H1 (cell line): ENCODE measurements around the gene KCP. TPM values are rescaled to one million over a fixed set of nuclear protein-coding genes. Genes with fewer than 3 reads are reported as not detected.

Experiments used
- BACH1 ChIP-seq: IDR thresholded peaks from 2 replicates; pipeline ENCODE4 v1.6.1; 2012; ENCODE audit warnings: low read length, improper control_type of control experiment
- CBX8 ChIP-seq: fragments of 300-800, 300-1000 bp; sonication (generic); IDR thresholded peaks from 2 replicates; pipeline ENCODE4 v1.7.1; 2016; ENCODE audit warnings: low read depth, low read length, borderline replicate concordance
- CTCF ChIP-seq, 3 experiments: IDR thresholded peaks; 1 replicate in 2 of 3; 2 replicates in 1 of 3; pipeline versions ENCODE4 v1.5.1 to v1.6.1; 2011; ENCODE audit warnings: low read length in 3 of 3, mild to moderate bottlenecking in 3 of 3, inconsistent platforms in 2 of 3, low read depth in 1 of 3, moderate library complexity in 1 of 3; ENCODE audit not compliant: insufficient read depth in 1 of 3; ENCODE audit errors: control extremely low read depth in 1 of 3
- EGR1 ChIP-seq: IDR thresholded peaks from 2 replicates; pipeline ENCODE4 v1.6.1; 2011; ENCODE audit warnings: low read depth, low read length, borderline replicate concordance
- GABPA ChIP-seq: IDR thresholded peaks from 2 replicates; pipeline ENCODE4 v1.6.1; 2011; ENCODE audit warnings: mild to moderate bottlenecking, low read length, moderate library complexity, borderline replicate concordance; ENCODE audit not compliant: insufficient read depth
- JUN ChIP-seq: IDR thresholded peaks from 2 replicates; pipeline ENCODE4 v1.6.1; 2011; ENCODE audit warnings: low read depth, mild to moderate bottlenecking, improper control_type of control experiment, low read length
- RXRA ChIP-seq: IDR thresholded peaks from 2 replicates; pipeline ENCODE4 v1.6.1; 2011; ENCODE audit warnings: low read depth, mild to moderate bottlenecking, low read length, moderate library complexity; ENCODE audit not compliant: insufficient read depth
- USF2 ChIP-seq: IDR thresholded peaks from 2 replicates; pipeline ENCODE4 v1.6.1; 2011; ENCODE audit warnings: low read length, improper control_type of control experiment
- polyA plus RNA-seq, 7 experiments: library from polyadenylated mRNA; depleted of rRNA in 3 of 7; stranded (reverse) in 5 of 7; unstranded in 2 of 7; fragments of >200 nt in 5 of 7; fragments of 200-250 nt in 2 of 7; gene quantifications; 1 replicate in 5 of 7; 2 replicates in 1 of 7; 4 replicates in 1 of 7; pipeline versions ENCODE4 v1.2.1 to v1.2.3, GENCODE V29; 2011 to 2013; ENCODE audit warnings: missing spikeins in 2 of 7, mixed read lengths in 2 of 7
- total RNA-seq: library from RNA; stranded (reverse); fragmentation: NEBNext Ultra II Directional; extraction: Animal tissue kit (Norgen Biotek cat#: 25700); gene quantifications from 2 replicates; pipeline ENCODE4 v1.2.1, GENCODE V29; 2021

KCP gene
- total and polyA plus RNA-seq, 2 of the 8 experiments (the other 6 are each of a cell fraction or from before 2014, with no cell fraction given) = 1.3 to 2.0 TPM

- no peak for TF ChIP-seq USF2
- no peak for TF ChIP-seq BACH1
- TF ChIP-seq CBX8 = no peak
- TF ChIP-seq EGR1 = no peak
- no peak for TF ChIP-seq RXRA
- no peak for TF ChIP-seq GABPA
- no peak for TF ChIP-seq CTCF (IDR thresholded peaks at IDR 0.05; ENCODE audit: control extremely low read depth in 1 of 3, insufficient read depth in 1 of 3, low read depth in 1 of 3, low read length in 3 of 3)
- no peak for TF ChIP-seq JUN
Measured at GRCh38 chr7:128906001-128906765, 4.3 kb downstream of the KCP start (continued).
